Measurements from ENCODE around the gene SPATC1L.

SPATC1L gene

GRCh38 chr21:46208761-46209721 is 24.8 kb upstream of the SPATC1L start:
- DNase-seq (ENCODE audit: insufficient read length, low spot score) (no peak), FAIRE-seq (no peak)
- TF ChIP-seq CTCF (IDR thresholded peaks at IDR 0.05; ENCODE audit: insufficient read depth, missing control alignments) = no peak

GRCh38 chr21:46207920-46208591 is 23.8 kb upstream of the SPATC1L start:
- no peak for TF ChIP-seq CTCF (IDR thresholded peaks at IDR 0.05; ENCODE audit: insufficient read depth, missing control alignments)
- FAIRE-seq = no peak
- DNase-seq (ENCODE audit: insufficient read length, low spot score) = no peak

DNA sequence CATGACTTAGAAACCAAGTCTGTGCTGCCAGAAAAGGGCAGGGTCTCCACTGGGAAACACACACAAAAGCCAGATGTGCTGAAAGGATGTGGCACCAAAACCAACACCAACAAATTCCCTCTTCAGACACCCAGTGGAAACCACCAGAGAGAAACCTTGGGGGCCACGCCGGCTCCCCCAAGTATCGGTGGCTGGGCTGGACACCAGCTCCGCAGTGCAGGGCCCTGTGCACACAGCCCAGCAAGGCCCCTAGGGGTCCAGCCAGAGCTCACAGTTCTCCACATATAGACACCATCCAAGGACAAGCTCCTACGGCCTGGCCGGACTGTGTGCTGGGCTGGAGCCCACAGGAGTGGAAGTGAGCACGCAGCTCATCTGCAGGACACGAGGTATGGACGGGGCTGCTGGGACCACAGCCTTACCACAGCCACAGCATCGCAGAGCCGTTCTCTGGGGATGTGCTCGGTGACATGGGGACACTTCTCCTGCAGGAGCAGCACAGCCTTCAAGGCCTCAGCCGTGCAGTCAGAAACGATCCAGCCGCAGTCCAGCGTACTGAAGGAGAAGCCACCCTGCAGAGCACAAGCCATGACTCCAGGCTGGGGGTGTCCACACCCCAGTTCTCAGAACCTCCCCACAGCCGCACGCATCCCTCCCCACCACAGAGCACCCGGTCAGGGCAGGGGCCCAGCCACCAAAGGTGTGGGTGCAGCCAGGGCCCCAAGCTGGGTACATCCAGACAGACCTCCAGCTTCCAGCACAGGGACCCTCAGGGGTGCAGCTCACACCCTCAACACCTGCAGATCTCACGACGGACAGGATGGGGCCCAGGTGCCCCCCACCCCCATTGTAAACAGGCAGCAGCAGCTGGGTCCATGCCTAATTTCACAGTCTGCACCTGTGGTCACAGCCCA is 23.0 kb upstream of the SPATC1L start:
- FAIRE-seq = no peak
- TF ChIP-seq CTCF (IDR thresholded peaks at IDR 0.05; ENCODE audit: insufficient read depth, missing control alignments) = no peak
- DNase-seq (ENCODE audit: insufficient read length, low spot score) = no peak

DNA sequence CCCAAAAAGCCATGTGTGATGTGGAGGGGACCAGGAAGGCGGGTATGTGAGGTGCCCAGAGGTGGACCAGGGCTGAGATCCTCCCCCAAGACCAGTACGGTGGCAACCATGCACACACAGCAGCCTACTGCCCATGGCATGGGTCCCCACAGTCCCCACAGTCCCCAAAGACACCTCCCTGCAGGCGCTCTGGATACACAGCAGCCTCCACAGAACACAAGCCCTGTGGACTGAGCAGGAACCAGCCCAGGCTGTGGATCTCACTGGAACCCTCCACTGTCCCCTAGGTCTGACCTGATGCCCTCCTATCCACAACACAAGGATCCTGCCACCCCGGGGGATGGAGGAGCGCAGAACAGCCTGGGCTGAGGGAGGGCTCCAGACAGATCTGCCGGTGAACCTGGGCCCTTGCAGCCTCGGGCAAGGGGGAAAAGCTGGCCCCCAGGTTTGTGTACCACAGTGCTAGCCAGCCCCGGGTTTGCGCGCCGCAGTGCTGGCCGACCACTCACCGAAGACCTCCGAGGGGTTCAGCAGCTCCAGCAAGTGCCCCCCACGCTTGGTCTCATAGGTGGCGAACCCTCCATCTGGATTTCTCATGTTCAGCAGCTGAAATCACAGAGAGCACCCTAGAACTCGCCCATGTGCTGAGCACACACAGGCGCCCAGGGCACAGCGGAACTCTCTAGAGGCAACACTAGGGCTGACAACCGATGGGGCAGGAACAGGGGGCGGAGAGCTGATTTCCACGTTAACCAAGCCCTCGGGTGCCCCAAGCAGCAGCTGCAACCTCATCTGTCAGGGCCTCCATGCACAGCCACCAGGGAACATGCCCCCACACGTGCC is 22.1 kb upstream of the SPATC1L start:
- no peak for FAIRE-seq
- no peak for DNase-seq (ENCODE audit: insufficient read length, low spot score)
- no peak for TF ChIP-seq CTCF (IDR thresholded peaks at IDR 0.05; ENCODE audit: insufficient read depth, missing control alignments)

DNA sequence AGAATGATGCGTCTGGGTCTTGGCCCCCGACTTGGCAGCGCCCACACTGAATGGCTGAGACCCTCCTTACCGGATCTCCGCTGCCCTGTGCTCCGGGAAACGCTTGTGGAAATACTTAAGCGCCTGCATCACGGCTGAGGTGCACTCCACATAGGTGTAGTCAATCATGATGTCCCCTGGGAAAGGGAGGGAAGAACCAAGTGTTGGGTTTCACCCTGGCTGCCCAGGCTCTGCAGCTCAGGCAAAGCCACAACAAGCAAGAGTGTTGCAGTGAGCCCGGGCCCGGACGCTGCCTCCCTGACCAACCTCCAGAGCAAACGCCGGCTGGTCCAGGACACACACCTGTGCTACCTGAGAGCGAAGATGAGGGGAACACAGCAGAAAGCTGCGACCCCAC is 21.5 kb upstream of the SPATC1L start:
- no peak for TF ChIP-seq CTCF (IDR thresholded peaks at IDR 0.05; ENCODE audit: insufficient read depth, missing control alignments)
- DNase-seq (ENCODE audit: insufficient read length, low spot score) (no peak), FAIRE-seq (no peak)

- no peak for DNase-seq (ENCODE audit: insufficient read length, low spot score)
- no peak for TF ChIP-seq CTCF (IDR thresholded peaks at IDR 0.05; ENCODE audit: insufficient read depth, missing control alignments)
- FAIRE-seq = no peak
These were observed 20.9 kb upstream of the SPATC1L start for GRCh38 chr21:46205166-46205565.

All from D721Med (cell line).